AG08396 (cell line): ENCODE results near the gene TRAPPC10.

Experiments
- DNase-seq: peaks from one replicate; pipeline ENCODE4 v3.0.0; 2012; ENCODE audit warnings: low spot score, mixed read lengths

TRAPPC10 gene

DNA sequence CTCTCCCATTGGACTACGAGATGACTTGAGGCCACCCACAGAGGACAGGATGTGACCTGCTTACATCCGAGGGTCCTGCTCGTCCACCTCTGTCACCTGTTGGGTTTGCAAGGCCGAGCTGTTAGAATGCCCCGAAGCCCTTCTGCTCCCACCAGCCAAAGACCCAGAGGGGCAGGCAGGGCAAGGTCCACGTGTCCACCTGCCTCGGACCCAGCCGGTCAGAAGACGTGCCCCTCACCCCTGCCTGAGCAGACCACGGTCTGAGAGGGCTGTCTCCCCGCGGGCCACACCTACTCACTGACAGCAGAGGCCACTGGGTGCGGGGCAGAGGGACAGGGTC lies 30.3 kb upstream of the TRAPPC10 start:
- DNase-seq: no peak

DNA sequence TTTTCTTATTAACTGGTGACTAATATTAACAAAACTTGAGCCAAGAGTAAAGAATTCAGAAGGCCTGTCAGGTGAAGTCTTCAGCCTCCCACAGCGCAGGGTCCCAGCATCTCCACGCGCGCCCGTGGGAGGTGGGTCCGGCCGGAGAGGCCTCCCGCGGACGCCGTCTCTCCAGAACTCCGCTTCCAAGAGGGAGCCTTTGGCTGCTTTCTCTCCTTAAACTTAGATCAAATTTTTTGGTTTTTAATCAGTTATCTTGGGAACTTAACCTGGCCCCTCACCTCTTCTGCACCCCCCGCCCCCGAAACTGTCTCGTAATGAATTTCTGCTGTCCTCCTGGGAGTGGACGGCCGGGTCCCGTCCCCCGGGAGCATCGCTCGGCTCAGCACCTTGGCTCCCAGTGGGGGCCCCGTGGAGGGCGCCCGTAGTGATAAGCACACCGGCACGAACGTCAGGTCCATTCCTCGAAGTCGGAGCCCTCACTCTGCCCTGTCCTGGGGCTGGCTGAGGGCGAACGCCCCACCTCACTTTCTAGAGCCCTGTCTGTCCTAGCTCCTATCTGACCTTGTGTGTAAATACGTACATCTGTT lies 29.5 kb upstream of the TRAPPC10 start:
- DNase-seq: no peak

DNA sequence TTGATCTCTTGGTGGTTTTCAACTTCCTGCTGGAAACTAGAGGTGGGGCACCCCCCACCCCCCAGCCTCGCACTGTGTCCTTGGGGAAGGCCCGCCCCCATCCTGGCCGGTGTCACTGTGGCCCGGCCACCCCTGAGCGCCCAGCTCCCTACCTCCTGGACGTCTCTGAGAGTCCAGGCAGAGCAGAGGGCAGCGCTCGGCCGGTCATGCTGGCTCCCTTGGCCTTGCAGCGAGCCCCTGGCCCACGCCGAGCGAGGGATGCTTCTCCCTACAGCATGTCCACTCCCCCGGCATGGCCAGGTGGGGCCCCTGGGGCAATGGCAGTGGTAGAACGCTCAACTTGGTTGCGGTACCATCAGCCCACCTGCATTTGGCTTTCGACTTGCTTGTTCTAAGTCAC lies 28.7 kb upstream of the TRAPPC10 start:
- no peak for DNase-seq

DNA sequence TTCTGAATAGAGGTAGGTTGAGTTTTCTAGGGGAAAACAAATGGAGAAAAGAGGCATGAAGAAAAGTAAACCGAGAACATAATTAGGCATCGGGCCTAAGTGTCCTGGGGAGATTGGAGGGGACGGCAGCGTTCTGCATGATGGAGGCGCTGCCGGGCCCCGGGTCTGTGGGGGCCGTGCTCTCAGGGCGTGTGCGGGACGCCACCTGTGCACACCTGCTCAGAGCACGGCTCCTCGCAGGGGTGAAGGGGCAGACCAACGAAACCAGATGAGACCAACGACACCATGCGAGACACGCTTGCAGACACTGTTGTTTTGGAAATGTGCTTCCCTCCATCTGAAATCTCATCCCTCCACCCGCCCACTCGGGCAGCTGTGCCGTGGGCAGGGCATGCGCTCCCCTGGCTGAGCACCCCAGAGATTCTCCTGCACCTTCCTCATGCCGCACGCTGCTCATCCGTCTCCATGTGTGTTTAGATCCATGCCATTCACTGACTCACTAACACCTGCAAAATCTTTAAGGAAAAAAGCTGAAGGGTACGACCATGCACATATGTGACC lies 28.2 kb upstream of the TRAPPC10 start:
- DNase-seq: no peak

DNA sequence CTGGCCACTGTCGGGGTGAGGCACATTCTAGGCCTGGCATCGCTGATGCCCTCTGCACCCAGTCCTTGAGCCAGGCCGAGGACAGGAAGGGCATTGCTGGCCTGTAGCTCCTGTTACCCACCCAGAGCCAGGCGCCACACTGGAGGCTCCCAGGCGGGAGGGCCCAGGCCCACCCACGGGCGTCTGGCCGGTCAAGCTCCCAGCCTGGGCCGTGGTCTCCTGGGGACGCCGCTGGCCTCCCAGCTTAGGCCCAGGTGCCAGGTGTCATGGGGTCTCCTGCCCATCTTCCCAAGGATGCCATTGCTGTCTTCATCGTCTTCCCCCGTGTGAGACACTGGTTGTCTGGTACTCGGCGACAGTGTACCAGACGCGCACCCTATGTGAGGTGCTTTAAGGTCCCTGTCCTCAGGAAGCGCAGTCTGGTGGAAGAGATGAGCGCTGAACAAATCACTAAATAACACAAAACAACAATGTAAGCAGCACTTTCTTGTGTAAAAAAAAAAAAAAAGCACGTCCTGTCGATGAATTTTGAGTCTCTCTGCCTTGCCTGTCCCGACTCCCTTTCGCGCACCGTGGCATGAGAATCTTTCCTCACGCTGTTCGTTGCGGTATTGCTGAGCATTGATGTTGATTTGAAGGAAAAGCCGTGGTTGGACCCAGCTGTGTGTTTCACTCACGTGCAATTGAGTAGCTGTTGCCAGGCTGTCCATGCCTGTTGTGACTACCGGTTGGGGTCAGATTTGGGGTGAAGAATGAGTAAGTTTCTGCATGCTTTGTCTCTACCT lies 27.0 kb upstream of the TRAPPC10 start:
- no peak for DNase-seq

DNA sequence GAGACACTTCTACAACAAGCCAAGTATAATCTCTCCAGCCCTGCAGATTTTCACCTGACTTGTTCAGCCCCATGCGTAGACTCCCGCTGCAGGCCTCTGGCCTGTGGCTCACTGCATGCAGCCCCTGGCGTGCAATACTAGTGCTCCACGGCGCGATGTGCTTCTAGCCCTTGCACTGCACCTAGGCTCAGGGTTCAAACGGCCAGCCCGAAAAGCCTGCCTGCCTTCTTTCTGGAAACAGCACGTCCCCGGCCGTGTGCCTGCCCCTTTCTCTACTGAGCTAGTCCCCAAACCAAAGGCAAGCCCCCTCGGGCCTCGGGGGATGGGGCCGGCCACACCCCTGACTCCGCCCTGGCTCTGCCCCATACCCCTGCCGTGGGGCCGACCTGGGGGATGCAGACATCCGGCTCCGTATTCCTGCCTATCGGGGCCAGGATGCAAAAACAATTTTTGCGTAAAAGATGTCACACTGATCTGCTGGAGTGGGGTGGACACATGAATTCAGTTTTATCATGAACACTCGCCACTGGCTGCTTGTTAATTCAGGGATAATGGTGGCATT lies 26.3 kb upstream of the TRAPPC10 start:
- DNase-seq: no peak

DNA sequence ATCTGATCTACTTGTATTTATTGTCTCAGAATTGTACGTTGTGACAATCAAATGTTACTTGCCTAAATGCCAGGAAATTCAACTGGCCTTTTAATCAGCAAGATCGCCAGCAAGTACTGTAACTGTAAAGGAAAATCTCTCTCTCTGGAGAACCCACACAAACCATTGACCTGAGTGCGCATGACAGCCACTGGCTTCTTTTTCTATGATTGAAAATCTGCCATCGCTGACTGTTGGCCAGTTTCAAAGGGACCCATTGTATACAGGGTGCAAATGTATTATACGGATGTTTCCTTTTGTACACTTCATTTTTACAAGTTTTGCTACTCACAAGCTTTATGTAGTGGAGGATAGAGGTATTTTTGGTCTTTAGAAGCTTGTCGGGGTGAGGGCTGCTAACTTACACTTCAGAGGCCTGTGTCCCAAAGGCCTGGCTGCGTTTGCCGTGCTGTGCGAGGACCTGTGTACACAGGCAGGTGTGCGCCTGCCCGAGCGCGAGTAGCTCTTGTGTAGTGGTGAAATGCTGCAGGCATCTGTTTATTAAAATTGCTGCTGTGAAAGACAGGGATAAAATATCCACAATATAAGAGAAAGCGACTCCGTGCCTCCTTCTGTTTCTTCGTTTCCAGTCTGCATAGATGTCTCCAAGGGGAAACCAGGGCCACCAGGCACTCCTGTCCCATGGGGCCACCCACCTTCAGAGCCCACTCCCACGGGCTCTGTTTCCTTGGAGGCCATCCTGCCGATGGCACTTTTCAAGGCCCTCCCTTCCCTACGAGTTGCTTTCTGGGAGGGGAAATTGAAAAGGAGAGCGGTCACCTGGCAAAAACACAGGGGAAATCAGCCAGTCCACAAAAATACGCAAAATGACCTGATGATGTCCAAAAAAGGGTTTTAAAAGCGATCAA lies 25.3 kb upstream of the TRAPPC10 start:
- DNase-seq: no peak

DNA sequence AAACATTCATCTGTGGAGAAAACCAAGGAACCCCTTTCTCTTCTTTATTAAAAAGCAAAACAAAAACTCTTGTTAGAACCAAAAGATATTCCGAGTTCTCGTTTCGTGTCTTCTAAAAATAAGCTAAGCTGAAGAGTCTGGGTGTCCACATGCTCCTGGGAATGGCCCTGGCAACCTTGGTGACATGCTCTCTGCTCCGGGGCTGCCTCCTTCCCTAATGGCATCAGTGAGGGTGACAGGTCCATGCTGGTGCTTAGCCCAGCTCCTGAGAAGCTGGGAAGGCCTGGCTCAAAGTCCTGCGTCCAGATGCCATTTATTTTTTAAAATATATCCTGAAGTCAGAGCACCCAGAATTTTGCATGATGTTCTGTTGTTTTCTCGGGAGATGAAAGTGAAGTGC lies 24.6 kb upstream of the TRAPPC10 start:
- no peak for DNase-seq

DNA sequence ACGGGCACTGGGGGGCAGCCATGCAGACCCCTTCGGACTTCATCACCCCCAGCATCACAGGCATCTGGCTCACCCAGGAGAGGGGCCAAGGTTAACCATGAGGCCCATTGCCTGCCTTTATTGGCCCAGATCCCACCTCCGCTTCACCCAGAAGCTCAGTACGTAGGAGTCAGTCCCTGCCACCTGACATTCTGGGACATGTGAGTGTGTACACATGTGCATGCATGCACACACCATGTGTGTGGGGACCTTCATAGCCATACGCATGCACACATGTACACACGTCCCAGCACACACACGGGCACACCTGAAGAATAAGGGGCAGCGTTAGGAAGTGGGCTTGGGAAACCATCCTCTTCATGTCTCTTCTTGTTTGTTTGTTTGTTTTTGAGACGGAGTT lies 24.1 kb upstream of the TRAPPC10 start:
- no peak for DNase-seq

DNA sequence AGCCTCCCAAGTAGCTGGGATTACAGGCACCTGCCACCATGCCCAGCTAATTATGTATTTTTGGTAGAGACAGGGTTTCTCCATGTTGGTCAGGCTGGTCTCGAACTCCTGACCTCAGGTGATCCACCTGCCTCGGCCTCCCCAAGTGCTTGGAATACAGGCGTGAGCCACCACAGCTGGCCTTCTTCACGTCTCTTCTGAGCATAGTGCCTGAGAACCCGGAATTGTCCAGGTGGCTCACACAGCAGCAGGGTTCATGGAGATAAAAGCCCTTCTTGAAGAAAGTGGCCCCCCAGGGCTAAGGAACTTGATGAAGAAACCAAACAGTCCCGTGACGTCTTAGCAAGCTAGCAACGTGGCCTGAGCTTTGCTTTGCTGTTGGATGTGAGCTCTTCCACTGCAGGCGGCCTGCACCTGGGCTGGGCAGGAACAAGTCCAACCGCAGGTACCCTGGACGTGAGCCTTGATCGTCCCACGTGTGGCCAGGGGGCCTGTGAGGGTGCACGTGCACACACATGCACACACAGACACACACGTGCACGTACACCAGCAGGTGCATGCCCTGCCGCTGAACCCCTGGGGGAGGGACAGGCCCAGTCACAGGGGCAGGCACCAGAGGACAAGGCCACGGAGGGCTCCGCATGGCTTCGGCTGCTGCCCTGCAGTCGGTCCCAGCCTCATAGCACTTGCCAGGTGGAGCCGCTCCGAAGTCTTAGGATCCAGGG lies 23.4 kb upstream of the TRAPPC10 start:
- no peak for DNase-seq

DNA sequence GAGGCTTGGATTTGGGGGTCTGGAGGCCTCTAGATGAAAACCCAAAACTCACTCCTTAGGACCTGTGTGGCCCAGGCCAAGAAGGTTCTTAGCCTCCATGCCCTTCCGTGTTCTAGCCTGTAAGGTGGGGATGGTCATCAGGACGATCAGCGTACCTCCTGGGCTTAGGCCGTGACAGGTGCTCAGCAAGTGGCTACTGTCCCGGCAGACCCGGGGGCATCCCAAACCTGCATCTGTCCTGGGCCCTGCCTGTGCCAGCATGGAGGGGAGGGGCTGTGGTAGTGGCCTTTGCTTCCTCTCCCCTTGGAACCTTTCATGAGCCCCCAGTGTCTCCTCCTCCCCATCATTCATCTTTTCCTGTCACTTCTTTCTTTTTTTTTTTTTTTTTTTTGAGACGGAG lies 22.7 kb upstream of the TRAPPC10 start:
- no peak for DNase-seq

DNA sequence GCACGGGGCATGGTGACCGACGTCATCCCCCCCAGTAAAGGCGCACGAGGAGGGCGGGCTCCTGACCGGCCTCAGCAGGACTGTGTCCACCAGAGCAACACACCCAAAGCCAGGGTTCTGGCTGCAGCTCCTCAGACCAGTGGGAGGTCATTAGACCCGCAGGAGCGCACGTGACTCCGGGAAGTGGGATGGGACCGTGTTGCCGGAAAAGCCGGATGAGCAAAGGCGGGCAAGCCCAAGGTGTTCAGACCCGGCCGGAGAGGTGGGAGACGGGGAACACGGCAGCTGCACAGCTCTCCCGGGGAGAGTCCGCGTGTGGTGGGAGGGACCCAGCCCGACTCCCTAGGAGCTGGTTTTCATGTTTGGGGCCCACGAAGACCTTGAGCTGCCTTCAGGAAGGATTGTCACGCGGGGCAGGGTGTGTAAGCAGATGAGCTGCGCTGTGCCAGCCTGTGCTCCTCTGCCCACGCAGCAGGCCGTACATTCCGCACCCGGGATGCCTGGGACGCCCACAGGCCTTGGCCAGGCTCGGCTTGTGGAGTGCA lies 20.6 kb upstream of the TRAPPC10 start:
- no peak for DNase-seq

DNA sequence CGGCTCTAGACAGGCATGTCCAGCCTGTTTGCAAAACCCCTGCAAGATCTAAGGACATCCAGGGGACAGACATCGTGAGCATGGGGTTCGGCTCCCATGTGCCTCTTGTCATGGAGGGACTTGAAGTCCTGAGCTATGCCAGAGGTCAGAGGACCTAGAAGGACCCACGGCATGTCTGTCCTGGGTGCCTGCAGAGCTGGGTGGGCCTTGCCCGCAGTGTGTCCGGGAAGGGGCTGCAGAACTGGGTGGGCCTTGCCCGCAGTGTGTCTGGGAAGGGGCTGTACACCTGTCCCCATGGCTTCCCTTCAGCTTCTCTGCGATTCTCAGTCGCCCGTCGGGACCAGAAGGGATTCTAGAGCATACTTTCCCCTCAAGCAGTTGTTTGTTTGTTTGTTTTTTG lies 20.0 kb upstream of the TRAPPC10 start:
- DNase-seq: no peak

DNA sequence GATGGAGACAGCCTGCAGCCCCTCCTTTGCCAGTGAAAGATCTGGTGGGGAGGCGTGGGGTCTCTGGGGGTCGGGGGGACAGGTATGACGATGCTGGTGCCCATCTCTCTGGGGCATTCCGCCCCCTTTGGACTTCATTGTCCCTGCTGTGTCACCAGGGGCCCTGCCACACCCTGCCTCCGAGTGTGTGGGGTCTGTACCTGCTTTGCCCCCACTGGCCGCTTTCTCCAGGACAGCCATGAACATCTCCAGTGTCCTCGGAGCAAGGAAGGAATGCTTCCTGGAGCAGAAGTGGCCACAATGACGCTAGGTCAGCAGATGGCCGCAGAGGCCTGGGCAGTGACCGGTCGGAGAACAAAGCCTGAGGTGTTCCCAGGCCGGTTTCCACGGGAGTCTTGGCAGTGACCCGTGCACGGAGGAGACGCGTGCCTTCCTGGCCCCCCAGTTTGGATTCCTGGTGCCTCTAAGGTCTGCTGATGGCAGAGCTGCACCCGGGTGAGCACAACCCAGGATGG lies 18.6 kb upstream of the TRAPPC10 start:
- no peak for DNase-seq

DNA sequence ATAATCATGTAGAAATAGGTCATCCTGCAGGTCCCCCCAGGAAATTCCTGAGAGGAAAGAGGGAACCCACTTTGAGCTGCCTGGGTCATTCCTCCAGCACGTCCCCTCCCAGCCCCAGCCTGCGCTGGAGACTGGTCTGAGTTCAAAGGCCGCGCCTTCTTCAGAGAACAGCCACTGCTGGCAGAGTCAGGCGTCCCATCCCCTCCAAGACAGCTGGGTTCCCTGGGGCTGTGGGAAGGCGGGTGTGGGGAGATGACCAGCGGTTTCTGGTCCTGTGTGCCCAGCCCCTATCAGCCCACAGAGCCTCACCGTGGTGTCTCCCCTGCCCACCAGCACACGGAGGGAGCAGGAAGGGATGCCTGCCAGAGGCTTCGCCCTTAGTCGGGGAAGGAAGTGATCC lies 18.0 kb upstream of the TRAPPC10 start:
- no peak for DNase-seq

DNA sequence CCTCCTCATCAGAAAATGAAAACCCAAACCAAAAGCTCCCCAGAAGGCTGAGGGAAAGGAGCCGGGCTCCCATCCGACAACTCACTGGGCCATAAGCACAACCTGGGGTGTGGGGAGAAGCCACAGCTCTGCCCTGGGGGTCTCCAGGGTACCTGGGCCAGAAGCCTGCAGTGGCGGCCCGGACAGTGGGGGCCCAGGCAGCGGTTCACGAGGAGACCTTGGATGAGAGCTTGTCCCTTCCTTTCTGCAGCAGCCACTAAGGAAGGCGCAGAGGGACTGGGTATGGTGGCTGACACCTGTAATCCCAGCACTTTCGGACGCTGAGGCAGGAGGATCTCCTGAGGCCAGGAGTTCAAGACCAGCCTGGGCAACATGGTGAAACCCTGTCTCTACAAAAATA lies 17.5 kb upstream of the TRAPPC10 start:
- DNase-seq: no peak

DNA sequence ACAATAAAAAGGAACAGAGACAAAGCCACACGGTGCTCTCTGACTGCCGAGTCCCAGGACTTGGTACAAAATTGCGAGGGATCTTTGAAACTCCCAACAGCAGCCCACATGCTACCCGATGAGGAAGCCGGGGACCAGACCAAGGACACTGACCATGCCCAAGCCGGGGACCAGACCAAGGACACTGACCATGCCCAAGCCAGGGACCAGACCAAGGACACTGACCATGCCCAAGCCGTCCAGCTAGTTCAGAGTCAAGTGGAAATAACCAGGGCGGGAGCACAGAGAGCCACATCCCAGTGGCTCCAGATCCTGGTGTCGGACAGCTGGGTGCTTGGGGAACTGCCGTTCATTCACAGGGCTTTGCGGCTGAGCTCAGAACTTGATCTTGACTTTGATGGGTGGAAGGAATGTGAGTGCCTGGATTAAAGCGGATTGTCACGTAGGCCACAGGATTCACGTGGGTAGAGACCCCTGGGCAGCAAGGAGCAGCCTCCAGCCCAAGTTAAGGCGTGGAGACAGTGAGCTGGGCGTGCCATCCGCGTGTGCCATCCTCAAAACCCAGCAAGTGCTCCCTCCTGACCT lies 16.5 kb upstream of the TRAPPC10 start:
- DNase-seq: no peak

DNA sequence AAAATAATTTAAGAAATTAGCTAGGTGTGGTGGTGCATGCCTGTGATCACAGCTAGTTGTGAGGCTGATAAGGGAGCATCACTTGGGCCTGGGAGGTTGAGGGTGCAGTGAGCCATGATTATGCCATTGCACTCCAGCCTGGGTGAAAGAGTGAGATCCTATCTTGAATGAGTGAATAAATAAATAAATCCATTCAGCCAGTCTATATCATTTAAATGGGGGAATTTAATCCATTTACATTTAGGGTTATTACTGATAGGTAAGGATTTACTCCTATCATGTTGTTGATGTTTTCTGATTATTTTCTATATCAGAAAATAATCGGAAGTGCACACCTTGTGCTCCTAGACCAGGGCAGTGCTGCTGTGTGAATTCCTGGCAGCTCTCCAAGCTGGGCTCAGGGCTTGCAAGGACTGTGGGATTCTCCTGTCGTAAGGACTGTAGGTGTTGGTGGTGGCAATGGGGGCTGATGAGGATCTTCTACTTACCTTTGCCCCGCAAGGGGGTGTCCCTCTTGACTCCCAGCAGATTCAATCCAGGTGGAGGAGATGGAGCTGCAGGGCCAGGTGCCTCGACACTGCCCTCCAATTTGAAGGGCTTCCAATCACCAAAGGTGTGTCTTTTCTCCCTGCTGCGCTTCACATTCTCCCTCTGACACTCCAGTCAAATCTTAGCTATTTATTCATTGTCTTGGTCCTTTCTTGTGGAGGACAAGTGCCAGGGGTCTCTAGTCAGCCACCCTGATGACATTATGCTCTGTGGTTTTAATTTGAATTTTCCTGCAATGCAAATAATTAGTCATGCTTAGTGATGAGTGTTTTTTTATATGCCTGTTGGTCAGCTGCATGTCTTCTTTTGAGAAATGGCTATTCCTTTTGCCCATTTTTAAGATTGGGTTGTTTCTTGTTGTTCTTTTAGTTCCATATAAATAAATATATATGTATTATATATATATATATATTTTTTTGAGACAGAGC lies 14.1 kb upstream of the TRAPPC10 start:
- DNase-seq: no peak

DNA sequence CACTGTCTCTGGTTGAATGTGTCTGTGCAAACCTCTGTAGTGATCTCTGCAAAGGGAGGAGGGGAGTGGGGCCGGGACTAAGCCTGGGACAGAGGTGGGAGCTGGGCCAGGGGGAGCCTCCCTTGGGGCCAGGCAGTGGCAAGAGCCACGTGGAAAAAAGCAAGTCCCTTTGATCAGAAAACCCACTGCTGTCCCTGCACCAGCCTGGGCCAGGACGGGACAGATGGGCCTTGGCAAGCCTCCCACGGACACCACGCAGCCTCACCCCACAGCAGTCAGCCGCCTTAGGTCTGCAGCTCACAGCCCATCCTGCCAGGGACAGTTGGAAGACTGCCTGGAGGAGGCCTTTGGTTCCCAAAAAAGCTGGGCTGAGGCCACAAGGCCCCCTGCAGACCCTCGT lies 11.7 kb upstream of the TRAPPC10 start:
- DNase-seq: no peak

DNA sequence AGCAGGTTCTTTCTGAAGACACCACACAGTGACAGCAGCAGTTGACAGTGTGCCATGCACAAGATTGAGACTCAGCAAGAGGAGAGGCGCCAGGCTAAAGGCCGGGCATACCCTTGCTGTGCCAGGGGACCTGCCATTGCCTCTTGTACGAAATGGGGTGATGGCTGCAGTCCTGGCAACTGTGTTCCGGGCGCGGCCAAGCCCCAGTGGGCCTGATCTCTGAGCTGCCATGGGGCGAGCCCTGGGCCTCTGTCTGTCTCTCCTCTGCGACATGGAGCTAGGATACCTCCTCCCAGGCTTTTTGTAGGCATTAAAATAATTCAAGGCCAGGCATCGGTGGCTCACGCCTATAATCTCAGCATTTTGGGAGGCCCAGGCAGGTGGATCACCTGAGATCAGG lies 9.6 kb upstream of the TRAPPC10 start:
- no peak for DNase-seq
